Upper lobe of left lung (tissue), 4 donors: Measurements from ENCODE around the gene ATN1.

Experiments
- CTCF ChIP-seq, 6 experiments: fragments of 450-650 bp in 4 of 6; fragments of 200-600 bp in 2 of 6; sonication (generic) in 2 of 6; IDR thresholded peaks; one replicate each; pipeline ENCODE4 v1.5.1; 2016 to 2019; ENCODE audit warnings: antibody characterized with exemption in 6 of 6
- EP300 ChIP-seq, 4 donors: sonication (generic); formaldehyde crosslinking; IDR thresholded peaks; one replicate each; pipeline ENCODE4 v1.5.1; 2017; ENCODE audit warnings: antibody characterized with exemption in 4 of 4, control low read depth in 2 of 4
- POLR2A ChIP-seq, 4 donors: fragments of 450-650 bp; IDR thresholded peaks; one replicate each; pipeline ENCODE4 v1.5.1; 2016 to 2017; ENCODE audit warnings: antibody characterized with exemption in 4 of 4, mild to moderate bottlenecking in 2 of 4
- POLR2AphosphoS5 ChIP-seq, 2 donors: sonication (generic); formaldehyde crosslinking; IDR thresholded peaks; one replicate each; pipeline ENCODE4 v1.5.1; 2017; ENCODE audit warnings: antibody characterized with exemption in 2 of 2

- TF ChIP-seq POLR2A (IDR thresholded peaks at IDR 0.05) (no peak), CTCF (IDR thresholded peaks at IDR 0.05) (no peak), POLR2AphosphoS5 (IDR thresholded peaks at IDR 0.05) (no peak), EP300 (IDR thresholded peaks at IDR 0.05) (no peak)
Measured at GRCh38 chr12:6965714-6966113, 38.0 kb downstream of the ATN1 start.
